B cell (primary cell): ENCODE results near the gene CPEB2. TPM values are rescaled to one million over a fixed set of nuclear protein-coding genes. Genes with fewer than 3 reads are reported as not detected.

Source experiments
- ATAC-seq: fragments of 200-7000 bp; cut with Tn5 transposase; one replicate; pipeline ENCODE4 v1.10.0; 2021; ENCODE audit warnings: low read depth, mild to moderate bottlenecking, moderate number of reproducible peaks, moderate library complexity
- CTCF ChIA-PET: fragments of 350-600 bp; sonication (Branson Sonifier 250); formaldehyde crosslinking; loops from one replicate; lab custom pipeline; 2021; ENCODE audit warnings: antibody characterized with exemption, inconsistent platforms; lab: Charles Lee
- POLR2A ChIA-PET: fragments of 350-600 bp; sonication (Branson Sonifier 250); formaldehyde crosslinking; loops from one replicate; lab custom pipeline; 2021; ENCODE audit warnings: antibody characterized with exemption; lab: Charles Lee
- DNase-seq: peaks from one replicate; pipeline ENCODE4 v3.0.0; 2013
- H2AFZ ChIP-seq: 2 replicates; pipeline ENCODE4 v1.6.1; 2012; ENCODE audit warnings: mild to moderate bottlenecking, low read depth, low read length; ENCODE audit not compliant: insufficient read depth, poor library complexity, severe bottlenecking
- H3K27ac ChIP-seq, 2 donors: 1 replicate in 1 of 2; 2 replicates in 1 of 2; pipeline ENCODE4 v1.5.1; 2012 to 2013; ENCODE audit warnings: low read length in 2 of 2, mild to moderate bottlenecking in 2 of 2, moderate library complexity in 1 of 2
- H3K27me3 ChIP-seq, 4 experiments: fragments of 200-600 bp in 1 of 4; sonication (generic) in 1 of 4; replicated peaks in 1 of 4; 1 replicate in 2 of 4; 2 replicates in 2 of 4; pipeline versions ENCODE4 v1.6.1 to v1.7.0; 2013 to 2016; ENCODE audit warnings: low read length in 3 of 4, mild to moderate bottlenecking in 2 of 4, mixed read lengths in 1 of 4, moderate library complexity in 1 of 4; ENCODE audit not compliant: insufficient read depth in 4 of 4, control insufficient read depth in 3 of 4; ENCODE audit errors: control extremely low read depth in 1 of 4
- H3K36me3 ChIP-seq, 2 experiments: replicated peaks in 1 of 2; 1 replicate in 1 of 2; 2 replicates in 1 of 2; pipeline versions ENCODE4 v1.6.1 to v1.7.1; 2013; ENCODE audit warnings: low read length in 1 of 2; ENCODE audit not compliant: insufficient read depth in 2 of 2, control insufficient read depth in 1 of 2; ENCODE audit errors: control extremely low read depth in 1 of 2, extremely low read depth in 1 of 2
- H3K4me1 ChIP-seq, 2 donors: fragments of 200-600 bp in 1 of 2; sonication (generic) in 1 of 2; 1 replicate in 1 of 2; 2 replicates in 1 of 2; pipeline versions ENCODE4 v1.5.1 to v1.6.1; 2013 to 2017; ENCODE audit warnings: low read length in 2 of 2; ENCODE audit not compliant: control insufficient read depth in 2 of 2, insufficient read depth in 2 of 2
- H3K4me2 ChIP-seq: replicated peaks from 2 replicates; pipeline ENCODE3; 2012; ENCODE audit warnings: mild to moderate bottlenecking, low read depth, low read length; ENCODE audit not compliant: poor library complexity, severe bottlenecking
- H3K4me3 ChIP-seq, 5 experiments: fragments of 200-600 bp in 1 of 5; sonication (generic) in 1 of 5; 1 replicate in 3 of 5; 2 replicates in 2 of 5; pipeline versions ENCODE4 v1.5.1 to v1.7.0; 2011 to 2016; ENCODE audit warnings: low read length in 4 of 5, mild to moderate bottlenecking in 4 of 5, low read depth in 2 of 5, control low read depth in 1 of 5, moderate library complexity in 1 of 5; ENCODE audit not compliant: insufficient read depth in 1 of 5; ENCODE audit errors: control extremely low read depth in 1 of 5, extremely low read depth in 1 of 5
- H3K79me2 ChIP-seq: fragments of 200-600 bp; sonication (generic); one replicate; pipeline ENCODE4 v1.6.0; 2016; ENCODE audit warnings: low read length; ENCODE audit not compliant: control insufficient read depth, insufficient read depth
- H3K9ac ChIP-seq: fragments of 200-600 bp; sonication (generic); 2 replicates; pipeline ENCODE4 v1.6.1; 2017; ENCODE audit warnings: mild to moderate bottlenecking, low read length, moderate library complexity
- H3K9me3 ChIP-seq, 3 donors: one replicate each; pipeline versions ENCODE4 v1.6.1 to v1.7.1; 2013; ENCODE audit warnings: low read length in 2 of 3; ENCODE audit not compliant: control insufficient read depth in 2 of 3, insufficient read depth in 1 of 3; ENCODE audit errors: control extremely low read depth in 1 of 3
- H4K20me1 ChIP-seq: 2 replicates; pipeline ENCODE4 v1.6.0; 2012; ENCODE audit warnings: mild to moderate bottlenecking, low read length; ENCODE audit not compliant: insufficient read depth, control insufficient read depth, poor library complexity, severe bottlenecking
- H3K27ac Mint-ChIP-seq: one replicate; pipeline ENCODE4 v1.8.0; 2021; ENCODE audit warnings: mixed read lengths
- H3K27me3 Mint-ChIP-seq: one replicate; pipeline ENCODE4 v1.8.0; 2021; ENCODE audit warnings: mixed read lengths
- H3K4me1 Mint-ChIP-seq: one replicate; pipeline ENCODE4 v1.8.0; 2021; ENCODE audit warnings: mixed read lengths
- H3K4me3 Mint-ChIP-seq: one replicate; pipeline ENCODE4 v1.8.0; 2021; ENCODE audit warnings: mixed read lengths
- H3K9me3 Mint-ChIP-seq: one replicate; pipeline ENCODE4 v1.8.0; 2022; ENCODE audit warnings: mixed read lengths; ENCODE audit not compliant: insufficient read depth
- CTCF ChIP-seq: fragments of 200-600 bp; IDR thresholded peaks from one replicate; pipeline ENCODE4 v1.8.0; 2022; ENCODE audit warnings: antibody characterized with exemption, mild to moderate bottlenecking
- EZH2 ChIP-seq: IDR thresholded peaks from 2 replicates; pipeline ENCODE4 v1.6.1; 2012; ENCODE audit warnings: borderline replicate concordance, low read depth, mild to moderate bottlenecking, moderate library complexity, low read length; ENCODE audit not compliant: insufficient read depth, poor library complexity, severe bottlenecking
- WGBS: methylation state at CpG from one replicate; pipeline ENCODE4 v1.1.5; 2013; ENCODE audit warnings: missing lambda C conversion rate; ENCODE audit not compliant: insufficient coverage; 5-methylcytosine and 5-hydroxymethylcytosine counted together
- intact Hi-C: fragments of 100-400 bp; cut with micrococcal nuclease; formaldehyde crosslinking; loops from one replicate; pipeline ENCODE4 v1.10.0; 2022
- polyA plus RNA-seq: library from polyadenylated mRNA; depleted of rRNA; stranded (reverse); fragments of >200 nt; gene quantifications from 2 replicates; pipeline ENCODE4 v1.2.3, GENCODE V29; 2012
- total RNA-seq, 2 donors: library from RNA; stranded (reverse); fragments of 120-200 nt in 1 of 2; gene quantifications; 1 replicate in 1 of 2; 2 replicates in 1 of 2; pipeline versions ENCODE4 v1.2.3 to v1.2.4, GENCODE V29; 2013 to 2022

Gene CPEB2
- total and polyA plus RNA-seq, 2 donors (not counting 1 experiment from before 2014, with no cell fraction given), result 3.2 to 18.0 TPM

GRCh38 chr4:15025693-15026092 lies 23.4 kb downstream of the CPEB2 start:
- no peaks in the 10 kb centered on the region for H3K27me3 ChIP-seq
- no peak overlapping the region for H3K4me2 ChIP-seq
- peaks cover 4% of the 10 kb centered on the region in 2 donors for H3K4me1 ChIP-seq
- H3K27ac Mint-ChIP-seq, result no peak overlapping the region
- TF ChIP-seq EZH2 (no peak), CTCF (no peak)
- H2AFZ ChIP-seq, result no peak overlapping the region
- DNase-seq (no peak), ATAC-seq (no peak)
- no peak overlapping the region for H3K4me3 Mint-ChIP-seq
- peaks cover 29% of the 10 kb centered on the region for H3K79me2 ChIP-seq
- no peaks in the 10 kb centered on the region for H3K9me3 Mint-ChIP-seq
- intact Hi-C loops, result no loop called here
- H3K4me3 ChIP-seq, result no peak overlapping the region
- peaks cover 5 to 6% of the 10 kb centered on the region in 2 experiments for H3K36me3 ChIP-seq
- no peaks in the 10 kb centered on the region for H4K20me1 ChIP-seq
- WGBS, result 100% methylated on average over 1 of the region's 5 CpGs
- no peak overlapping the region for H3K9ac ChIP-seq
- no peaks in the 10 kb centered on the region for H3K9me3 ChIP-seq
- peaks cover 12% of the 10 kb centered on the region for H3K4me1 Mint-ChIP-seq
- no peaks in the 10 kb centered on the region for H3K27me3 Mint-ChIP-seq
- ChIA-PET CTCF (no interaction called here), POLR2A (no interaction called here)
- H3K27ac ChIP-seq, result no peak overlapping the region

GRCh38 chr4:15027921-15028435 lies 25.7 kb downstream of the CPEB2 start:
- ATAC-seq, result no peak

More at GRCh38 chr4:15027921-15028435, 25.7 kb downstream of the CPEB2 start:
- Mint-ChIP-seq H3K4me3 (no peak overlapping the region), H3K27me3 (no peaks in the 10 kb centered on the region), H3K27ac (no peak overlapping the region), H3K4me1 (peaks cover 5% of the 10 kb centered on the region), H3K9me3 (no peaks in the 10 kb centered on the region)
- Histone ChIP-seq H3K9me3 (no peaks in the 10 kb centered on the region), H3K36me3 (peaks cover 5 to 6% of the 10 kb centered on the region in 2 experiments), H2AFZ (no peak overlapping the region), H3K4me2 (no peak overlapping the region), H3K4me3 (no peak overlapping the region), H3K4me1 (no peaks in the 10 kb centered on the region), H4K20me1 (no peaks in the 10 kb centered on the region), H3K27me3 (no peaks in the 10 kb centered on the region), H3K79me2 (peaks cover 32% of the 10 kb centered on the region), H3K9ac (no peak overlapping the region), H3K27ac (no peak overlapping the region)
- DNase-seq, result no peak
- no CpG with 5 or more reads among the region's 1 CpG for WGBS
- ChIA-PET CTCF (no interaction called here), POLR2A (no interaction called here)
- intact Hi-C loops, result no loop called here
- TF ChIP-seq CTCF, result no peak
- TF ChIP-seq EZH2, result no peak
